ENCODE results near the gene DOCK3.
"Not testable (repeated sequence)": the region's sequence is repeated elsewhere in the genome, so short reads cannot be mapped to it uniquely, and the experiment has no call there.

Gene DOCK3

GRCh38 chr3:50876947-50877346, 202.2 kb downstream of the DOCK3 start:
- DNase-seq (ENCODE audit: extremely low read depth in 1 of 2, low read depth in 1 of 2), result no peak

- DNase-seq (ENCODE audit: extremely low read depth in 1 of 2, low read depth in 1 of 2), result not testable (repeated sequence)
Measured at GRCh38 chr3:50882733-50883132, 208.0 kb downstream of the DOCK3 start.

GRCh38 chr3:50883755-50884154, 209.0 kb downstream of the DOCK3 start:
- no peak for DNase-seq (ENCODE audit: extremely low read depth in 1 of 2, low read depth in 1 of 2)

GRCh38 chr3:50885070-50885850, 210.5 kb downstream of the DOCK3 start:
- no peak for DNase-seq (ENCODE audit: extremely low read depth in 1 of 2, low read depth in 1 of 2)

- DNase-seq (ENCODE audit: extremely low read depth in 1 of 2, low read depth in 1 of 2), result no peak
Measured at GRCh38 chr3:50890688-50891344, 216.1 kb downstream of the DOCK3 start.

GRCh38 chr3:50901097-50901496, 226.4 kb downstream of the DOCK3 start:
- not testable (repeated sequence) for DNase-seq (ENCODE audit: extremely low read depth in 1 of 2, low read depth in 1 of 2)

- DNase-seq (ENCODE audit: extremely low read depth in 1 of 2, low read depth in 1 of 2), result no peak
Measured at GRCh38 chr3:50912746-50913145, 238.0 kb downstream of the DOCK3 start.

GRCh38 chr3:50913260-50913659, 238.5 kb downstream of the DOCK3 start:
- DNase-seq (ENCODE audit: extremely low read depth in 1 of 2, low read depth in 1 of 2), result no peak

- not testable (repeated sequence) for DNase-seq (ENCODE audit: extremely low read depth in 1 of 2, low read depth in 1 of 2)
Measured at GRCh38 chr3:50922071-50922470, 247.3 kb downstream of the DOCK3 start.

GRCh38 chr3:50923955-50924354, 249.2 kb downstream of the DOCK3 start:
- no peak for DNase-seq (ENCODE audit: extremely low read depth in 1 of 2, low read depth in 1 of 2)

- no peak for DNase-seq (ENCODE audit: extremely low read depth in 1 of 2, low read depth in 1 of 2)
Measured at GRCh38 chr3:50924638-50925037, 249.9 kb downstream of the DOCK3 start.

GRCh38 chr3:50926868-50927267, 252.1 kb downstream of the DOCK3 start:
- no peak for DNase-seq (ENCODE audit: extremely low read depth in 1 of 2, low read depth in 1 of 2)

GRCh38 chr3:50930371-50931208, 255.9 kb downstream of the DOCK3 start:
- no peak for DNase-seq (ENCODE audit: extremely low read depth in 1 of 2, low read depth in 1 of 2)

GRCh38 chr3:50932918-50933317, 258.2 kb downstream of the DOCK3 start:
- DNase-seq (ENCODE audit: extremely low read depth in 1 of 2, low read depth in 1 of 2), result not testable (repeated sequence)

GRCh38 chr3:50936389-50936788, 261.7 kb downstream of the DOCK3 start:
- no peak for DNase-seq (ENCODE audit: extremely low read depth in 1 of 2, low read depth in 1 of 2)

- no peak for DNase-seq (ENCODE audit: extremely low read depth in 1 of 2, low read depth in 1 of 2)
Measured at GRCh38 chr3:50947419-50947818, 272.7 kb downstream of the DOCK3 start.

- DNase-seq (ENCODE audit: extremely low read depth in 1 of 2, low read depth in 1 of 2), result no peak
Measured at GRCh38 chr3:50950591-50950990, 275.9 kb downstream of the DOCK3 start.

- no peak for DNase-seq (ENCODE audit: extremely low read depth in 1 of 2, low read depth in 1 of 2)
Measured at GRCh38 chr3:50953825-50954414, 279.2 kb downstream of the DOCK3 start.

GRCh38 chr3:50961386-50961785, 286.7 kb downstream of the DOCK3 start:
- DNase-seq (ENCODE audit: extremely low read depth in 1 of 2, low read depth in 1 of 2), result no peak

GRCh38 chr3:50971487-50971924, 296.8 kb downstream of the DOCK3 start:
- peak in 1 of 2 donors; percentile 20 for DNase-seq (ENCODE audit: extremely low read depth in 1 of 2, low read depth in 1 of 2)

GRCh38 chr3:50972029-50972428, 297.3 kb downstream of the DOCK3 start:
- no peak for DNase-seq (ENCODE audit: extremely low read depth in 1 of 2, low read depth in 1 of 2)
